H1 (cell line): ENCODE data around the gene HRH2. TPM values are rescaled to one million over a fixed set of nuclear protein-coding genes. Genes with fewer than 3 reads are reported as not detected.
A peak's percentile ranks its signal among the peaks of the same experiment; 100 is the strongest.

Experiments used
- CTCF ChIA-PET: fragments of 300-600 bp; sonication (Branson Sonifier 250); formaldehyde crosslinking; loops from one replicate; lab custom pipeline; 2021; ENCODE audit not compliant: partially characterized antibody; lab: Charles Lee
- POLR2A ChIA-PET: fragments of 300-600 bp; sonication (Branson Sonifier 250); formaldehyde crosslinking; loops from one replicate; lab custom pipeline; 2021; ENCODE audit warnings: inconsistent platforms; ENCODE audit not compliant: partially characterized antibody; lab: Charles Lee
- DNase-seq, 2 experiments: peaks; one replicate each; pipeline versions ENCODE4 v3.0.0 to v3.0.0-alpha.2; 2010 to 2022; ENCODE audit warnings: low spot score in 2 of 2, low read depth in 1 of 2, mixed read lengths in 1 of 2
- FAIRE-seq: peaks from 2 replicates; lab custom pipeline; 2011; peaks lifted over from hg19 to GRCh38; lab: Jason Lieb, UNC
- H2AFZ ChIP-seq: 2 replicates; pipeline ENCODE4 v1.8.1; 2012; ENCODE audit warnings: low read length, inconsistent platforms
- H2AK5ac ChIP-seq: 2 replicates; pipeline ENCODE4 v1.6.1; 2013; ENCODE audit warnings: low read depth, low read length
- H2BK120ac ChIP-seq: replicated peaks from 2 replicates; pipeline ENCODE3; 2013; ENCODE audit warnings: low read depth, low read length, inconsistent platforms
- H2BK12ac ChIP-seq: 2 replicates; pipeline ENCODE4 v1.6.1; 2013; ENCODE audit warnings: low read depth, low read length
- H2BK15ac ChIP-seq: 2 replicates; pipeline ENCODE4 v1.6.1; 2013; ENCODE audit warnings: low read length
- H2BK20ac ChIP-seq: 2 replicates; pipeline ENCODE4 v1.6.1; 2013; ENCODE audit warnings: low read length
- H2BK5ac ChIP-seq: 2 replicates; pipeline ENCODE4 v1.6.1; 2013; ENCODE audit warnings: low read depth, low read length
- H3K14ac ChIP-seq: 2 replicates; pipeline ENCODE4 v1.6.1; 2013; ENCODE audit warnings: inconsistent platforms; ENCODE audit not compliant: insufficient read length
- H3K18ac ChIP-seq: 2 replicates; pipeline ENCODE4 v1.6.1; 2013; ENCODE audit warnings: low read length; ENCODE audit errors: extremely low read depth
- H3K23ac ChIP-seq: 2 replicates; pipeline ENCODE4 v1.6.1; 2013; ENCODE audit warnings: inconsistent platforms; ENCODE audit not compliant: insufficient read length
- H3K23me2 ChIP-seq: 2 replicates; pipeline ENCODE4 v1.6.1; 2013; ENCODE audit warnings: low read depth, low read length
- H3K27ac ChIP-seq: 2 replicates; pipeline ENCODE4 v1.6.1; 2011; ENCODE audit warnings: low read depth, low read length, inconsistent platforms
- H3K27me3 ChIP-seq, 4 experiments: replicated peaks in 1 of 4; 1 replicate in 1 of 4; 2 replicates in 3 of 4; pipeline versions ENCODE4 v1.6.1 to v1.8.1; 2011 to 2013; ENCODE audit warnings: low read length in 3 of 4, mild to moderate bottlenecking in 3 of 4, inconsistent platforms in 2 of 4, mixed read lengths in 2 of 4, moderate library complexity in 1 of 4; ENCODE audit not compliant: control insufficient read depth in 3 of 4, insufficient read depth in 3 of 4; ENCODE audit errors: extremely low read depth in 1 of 4
- H3K36me3 ChIP-seq, 4 experiments: 2 replicates each; pipeline versions ENCODE4 v1.6.1 to v1.8.1; 2011 to 2013; ENCODE audit warnings: mild to moderate bottlenecking in 4 of 4, low read length in 3 of 4, moderate library complexity in 2 of 4, control low read depth in 1 of 4, inconsistent platforms in 1 of 4; ENCODE audit not compliant: insufficient read depth in 4 of 4, control insufficient read depth in 2 of 4
- H3K4ac ChIP-seq: replicated peaks from 2 replicates; pipeline ENCODE3; 2013; ENCODE audit warnings: low read length, low read depth, mixed read lengths, inconsistent platforms; ENCODE audit not compliant: insufficient read length
- H3K4me1 ChIP-seq, 4 experiments: replicated peaks in 1 of 4; 1 replicate in 1 of 4; 2 replicates in 3 of 4; pipeline versions ENCODE4 v1.6.1 to v1.8.1; 2011 to 2013; ENCODE audit warnings: low read length in 3 of 4, inconsistent platforms in 2 of 4, mixed read lengths in 1 of 4; ENCODE audit not compliant: insufficient read depth in 4 of 4, control insufficient read depth in 3 of 4
- H3K4me2 ChIP-seq, 2 experiments: 2 replicates each; pipeline versions ENCODE4 v1.6.1 to v1.8.1; 2011 to 2013; ENCODE audit warnings: low read depth in 2 of 2, low read length in 2 of 2, control low read depth in 1 of 2, inconsistent platforms in 1 of 2, mild to moderate bottlenecking in 1 of 2; ENCODE audit not compliant: insufficient read depth in 1 of 2
- H3K4me3 ChIP-seq, 4 experiments: fragments of 200-600, 300-600 bp in 1 of 4; sonication (generic), shearing (Covaris generic), sonication (Bioruptor Twin) in 1 of 4; 2 replicates each; pipeline versions ENCODE4 v1.5.1 to v1.8.1; 2011 to 2016; ENCODE audit warnings: low read length in 4 of 4, low read depth in 3 of 4, control low read depth in 2 of 4, inconsistent platforms in 2 of 4, mild to moderate bottlenecking in 2 of 4, mixed read lengths in 1 of 4, moderate library complexity in 1 of 4; ENCODE audit not compliant: insufficient read depth in 2 of 4; ENCODE audit errors: extremely low read depth in 1 of 4
- H3K56ac ChIP-seq: replicated peaks from 2 replicates; pipeline ENCODE3; 2013; ENCODE audit warnings: low read depth, mild to moderate bottlenecking, mixed read lengths, low read length, inconsistent platforms; ENCODE audit not compliant: insufficient read length
- H3K79me1 ChIP-seq: 2 replicates; pipeline ENCODE4 v1.6.1; 2013; ENCODE audit warnings: low read depth, low read length, control low read depth
- H3K79me2 ChIP-seq, 2 experiments: 2 replicates each; pipeline versions ENCODE4 v1.6.1 to v1.8.1; 2012 to 2013; ENCODE audit warnings: low read length in 2 of 2, mild to moderate bottlenecking in 2 of 2, inconsistent platforms in 1 of 2; ENCODE audit not compliant: insufficient read depth in 2 of 2, control insufficient read depth in 1 of 2
- H3K9ac ChIP-seq, 4 experiments: replicated peaks in 1 of 4; 1 replicate in 1 of 4; 2 replicates in 3 of 4; pipeline versions ENCODE4 v1.6.1 to v1.8.1; 2011 to 2013; ENCODE audit warnings: low read depth in 3 of 4, low read length in 3 of 4, control low read depth in 2 of 4, mild to moderate bottlenecking in 2 of 4, moderate library complexity in 2 of 4, inconsistent platforms in 1 of 4; ENCODE audit errors: extremely low read depth in 1 of 4
- H3K9me3 ChIP-seq, 2 experiments: 2 replicates each; pipeline versions ENCODE4 v1.6.1 to v1.8.1; 2012 to 2013; ENCODE audit warnings: mild to moderate bottlenecking in 2 of 2, moderate library complexity in 2 of 2, control low read depth in 1 of 2, inconsistent platforms in 1 of 2, low read depth in 1 of 2, low read length in 1 of 2, mixed read lengths in 1 of 2; ENCODE audit not compliant: insufficient read depth in 2 of 2
- H4K20me1 ChIP-seq, 2 experiments: replicated peaks in 1 of 2; 2 replicates each; pipeline versions ENCODE3 to v1.8.1; 2011 to 2013; ENCODE audit warnings: inconsistent platforms in 2 of 2, low read length in 2 of 2, mild to moderate bottlenecking in 1 of 2; ENCODE audit not compliant: insufficient read depth in 2 of 2, control insufficient read depth in 1 of 2
- H4K5ac ChIP-seq: 2 replicates; pipeline ENCODE4 v1.6.1; 2013; ENCODE audit warnings: low read length, low read depth, mixed read lengths, inconsistent platforms; ENCODE audit not compliant: insufficient read length
- H4K8ac ChIP-seq: 2 replicates; pipeline ENCODE4 v1.8.0; 2013; ENCODE audit warnings: mild to moderate bottlenecking, moderate library complexity, low read length, inconsistent platforms; ENCODE audit not compliant: insufficient read depth; ENCODE audit errors: extremely low read depth
- H4K91ac ChIP-seq: replicated peaks from 2 replicates; pipeline ENCODE3; 2013; ENCODE audit warnings: low read length, mixed read lengths, inconsistent platforms; ENCODE audit not compliant: insufficient read length
- FOSL1 ChIP-seq: IDR thresholded peaks from 2 replicates; pipeline ENCODE4 v1.6.1; 2011; ENCODE audit warnings: mild to moderate bottlenecking, low read depth, low read length, moderate library complexity; ENCODE audit not compliant: insufficient read depth
- JUN ChIP-seq: IDR thresholded peaks from 2 replicates; pipeline ENCODE4 v1.6.1; 2011; ENCODE audit warnings: low read depth, mild to moderate bottlenecking, improper control_type of control experiment, low read length
- MAFK ChIP-seq: IDR thresholded peaks from 2 replicates; pipeline ENCODE4 v1.6.1; 2012; ENCODE audit warnings: low read depth, mild to moderate bottlenecking, improper control_type of control experiment, low read length
- POLR2AphosphoS5 ChIP-seq: IDR thresholded peaks from 2 replicates; pipeline ENCODE4 v1.6.1; 2011; ENCODE audit warnings: low read depth, low read length
- TAF7 ChIP-seq: optimal IDR thresholded peaks from 2 replicates; pipeline ENCODE3; 2011; ENCODE audit warnings: low read depth, mild to moderate bottlenecking, inconsistent platforms, low read length, moderate library complexity, borderline replicate concordance
- WGBS, 2 experiments: shearing (Covaris generic) in 1 of 2; methylation state at CpG; one replicate each; pipeline versions ENCODE4 v1.1.6 to v1.1.7; 2013 to 2015; ENCODE audit warnings: low lambda C conversion rate in 2 of 2, mixed read lengths in 2 of 2, inconsistent platforms in 1 of 2, low coverage in 1 of 2, missing lambda C conversion rate in 1 of 2; ENCODE audit not compliant: insufficient replicate concordance in 2 of 2, insufficient coverage in 1 of 2, insufficient read length in 1 of 2; ENCODE audit errors: extremely low coverage in 1 of 2, missing lambda C conversion rate in 1 of 2; 5-methylcytosine and 5-hydroxymethylcytosine counted together
- polyA plus RNA-seq, 7 experiments: library from polyadenylated mRNA; depleted of rRNA in 3 of 7; stranded (reverse) in 5 of 7; unstranded in 2 of 7; fragments of >200 nt in 5 of 7; fragments of 200-250 nt in 2 of 7; gene quantifications; 1 replicate in 5 of 7; 2 replicates in 1 of 7; 4 replicates in 1 of 7; pipeline versions ENCODE4 v1.2.1 to v1.2.3, GENCODE V29; 2011 to 2013; ENCODE audit warnings: missing spikeins in 2 of 7, mixed read lengths in 2 of 7
- total RNA-seq: library from RNA; stranded (reverse); fragmentation: NEBNext Ultra II Directional; extraction: Animal tissue kit (Norgen Biotek cat#: 25700); gene quantifications from 2 replicates; pipeline ENCODE4 v1.2.1, GENCODE V29; 2021
- TF ChIP-seq, protein P1 (sequence below): IDR thresholded peaks from 2 replicates; pipeline ENCODE4 v1.6.1; 2011; ENCODE audit warnings: low read depth, mild to moderate bottlenecking, low read length; ENCODE audit not compliant: insufficient read depth

The HRH2 gene
- total and polyA plus RNA-seq, 2 of the 8 experiments (the other 6 are each of a cell fraction or from before 2014, with no cell fraction given): 7.8 to 8.1 TPM

DNA sequence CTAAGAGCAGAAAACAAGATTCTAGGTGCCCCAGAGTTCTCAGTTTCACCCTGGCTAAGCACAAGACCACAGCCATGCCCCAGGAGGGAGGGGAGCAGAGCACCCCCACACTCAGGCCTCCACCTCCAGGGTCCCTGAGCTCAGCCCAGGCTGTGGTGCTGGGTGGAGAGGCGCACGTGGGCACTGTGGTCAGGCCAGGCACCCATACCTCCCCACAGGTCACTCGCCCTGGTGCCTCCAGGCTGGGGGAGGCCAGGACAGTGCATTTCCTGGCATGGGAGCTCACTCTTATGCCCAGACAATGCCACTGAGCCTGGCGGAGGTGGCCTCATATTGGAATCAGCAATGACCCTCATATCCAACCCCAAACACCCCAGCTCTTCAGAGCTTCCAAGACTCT, 78.8 kb downstream of the HRH2 start:
- Histone ChIP-seq H3K4me2 (no peak overlapping the region), H3K9ac (no peak overlapping the region), H2BK20ac (no peak overlapping the region), H2BK120ac (no peak overlapping the region), H3K9me3 (peaks cover 3 to 5% of the 10 kb centered on the region in 2 experiments; a peak in 2 of 4 replicates), H2BK12ac (no peak overlapping the region), H4K20me1 (peaks cover 0 to 1% of the 10 kb centered on the region in 2 experiments), H3K36me3 (no peaks in the 10 kb centered on the region), H3K18ac (no peak overlapping the region), H3K27ac (no peak overlapping the region), H2BK5ac (no peak overlapping the region), H3K4me1 (no peaks in the 10 kb centered on the region), H2AFZ (no peak overlapping the region), H2AK5ac (no peak overlapping the region), H3K4ac (no peak overlapping the region), H4K5ac (no peak overlapping the region), H3K4me3 (no peak overlapping the region), H4K91ac (no peak overlapping the region), H3K14ac (no peak overlapping the region), H3K56ac (no peak overlapping the region), H4K8ac (peak overlapping the region; percentile 7; the same call in 1 of the 2 replicates), H3K23ac (no peak overlapping the region), H3K27me3 (0 out of 7 replicates have a peak, but pooled peaks cover 0 to 2% (median under 1%) of the 10 kb centered on the region in 4 experiments), H3K79me1 (no peaks in the 10 kb centered on the region), H3K79me2 (no peaks in the 10 kb centered on the region), H3K23me2 (no peaks in the 10 kb centered on the region), H2BK15ac (no peak overlapping the region; the same call in 1 of the 2 replicates)
- ChIA-PET CTCF (interaction anchor here (1.2 to 2.0 kb wide), 3 partner anchors 131 to 203 kb away, joined by 4 to 8 read pairs (median 7); partner anchors contain the start of gene CPLX2), POLR2A (interaction anchor here (1.0 kb wide), 1 partner anchor 12 kb away, joined by 3 read pairs; no protein-coding TSS in a partner anchor)
- FAIRE-seq (no peak), DNase-seq (no peak)
- 91% methylated on average over 4 of the region's 4 CpGs; no CpG with 5 or more reads in 1 of the 2 experiments for WGBS, 2 experiments
- TF ChIP-seq POLR2AphosphoS5 (no peak), TAF7 (no peak), FOSL1 (no peak), JUN (no peak), MAFK (no peak)
- TF ChIP-seq, protein P1, sequence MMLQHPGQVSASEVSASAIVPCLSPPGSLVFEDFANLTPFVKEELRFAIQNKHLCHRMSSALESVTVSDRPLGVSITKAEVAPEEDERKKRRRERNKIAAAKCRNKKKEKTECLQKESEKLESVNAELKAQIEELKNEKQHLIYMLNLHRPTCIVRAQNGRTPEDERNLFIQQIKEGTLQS: no peak
